GM10248 (cell line): Measurements from ENCODE around the gene NRIP2.

Experiments
- CTCF ChIA-PET: fragments of 300-600 bp; sonication (Branson Sonifier 250); formaldehyde crosslinking; extraction: SDS; loops from one replicate; lab custom pipeline; 2021; ENCODE audit warnings: antibody characterized with exemption; lab: Yijun Ruan, JAX
- POLR2A ChIA-PET: fragments of 350-650 bp; sonication (Branson Sonifier 250); formaldehyde crosslinking; extraction: SDS; loops from one replicate; lab custom pipeline; 2020; ENCODE audit warnings: antibody characterized with exemption; lab: Yijun Ruan, JAX
- DNase-seq: peaks from one replicate; pipeline ENCODE4 v3.0.0; 2012; ENCODE audit errors: extremely low spot score
- CTCF ChIP-seq: IDR thresholded peaks from 2 replicates; pipeline ENCODE4 v1.5.1; 2012; ENCODE audit warnings: mild to moderate bottlenecking, low read depth; ENCODE audit errors: extremely low read depth, missing control alignments, control extremely low read depth

Gene NRIP2

DNA sequence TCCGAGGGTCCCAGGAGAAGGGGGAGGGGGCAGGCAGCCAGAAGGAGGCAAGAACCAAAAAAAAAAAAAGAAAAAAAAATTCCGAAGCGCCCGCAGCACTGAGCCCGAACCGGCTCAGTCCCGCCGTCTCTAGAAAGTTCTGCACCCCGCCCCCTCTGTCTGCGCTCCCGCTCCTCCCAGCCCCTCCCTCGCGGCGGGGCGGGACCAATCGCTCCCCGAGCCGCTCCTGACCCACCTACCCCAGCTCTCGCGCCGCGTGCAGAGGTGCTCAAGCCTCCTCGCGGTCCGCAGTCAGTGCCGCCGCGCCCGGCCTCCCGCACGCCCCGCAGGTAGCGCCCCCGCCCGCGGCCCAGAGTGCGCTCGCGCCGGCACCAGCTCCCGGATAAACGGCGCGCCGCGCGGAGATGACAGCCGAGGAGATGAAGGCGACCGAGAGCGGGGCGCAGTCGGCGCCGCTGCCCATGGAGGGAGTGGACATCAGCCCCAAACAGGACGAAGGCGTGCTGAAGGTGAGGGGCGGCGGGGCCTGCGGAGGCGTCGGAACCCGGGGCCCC, 40.0 kb downstream of the NRIP2 start, which contains the start of gene FKBP4:
Gene FKBP4, plus strand, starts transcription at position 235 of the 554 bp plus-strand sequence. Its CDS starts 170 bp downstream, at position 405.
- ChIA-PET POLR2A (interaction anchor here (0.8 kb wide), 1 partner anchor 83 kb away, joined by 3 read pairs; no protein-coding TSS in a partner anchor), CTCF (interaction anchor here (1.0 to 3.8 kb wide), 4 partner anchors 11 to 83 kb away, joined by 3 to 19 read pairs (median 10); partner anchors contain the start of genes FOXM1 and RHNO1)
- DNase-seq, result peak; percentile 96
- TF ChIP-seq CTCF, result no peak

GRCh38 chr12:2794191-2794735, 40.6 kb downstream of the NRIP2 start:
- ChIA-PET POLR2A (interaction anchor here (0.5 to 0.8 kb wide), 2 partner anchors 17 to 84 kb away, joined by 3 to 4 read pairs; no protein-coding TSS in a partner anchor), CTCF (interaction anchor here (1.0 to 3.8 kb wide), 4 partner anchors 11 to 83 kb away, joined by 3 to 19 read pairs (median 10); partner anchors contain the start of genes FOXM1 and RHNO1)
- no peak for DNase-seq
- TF ChIP-seq CTCF, result no peak

GRCh38 chr12:2793561-2793960, 41.3 kb downstream of the NRIP2 start:
- no peak for TF ChIP-seq CTCF
- POLR2A ChIA-PET, result no interaction called here
- CTCF ChIA-PET, result interaction anchor here (3.8 kb wide), 1 partner anchor 10 kb away, joined by 19 read pairs; no protein-coding TSS in a partner anchor
- DNase-seq, result no peak

DNA sequence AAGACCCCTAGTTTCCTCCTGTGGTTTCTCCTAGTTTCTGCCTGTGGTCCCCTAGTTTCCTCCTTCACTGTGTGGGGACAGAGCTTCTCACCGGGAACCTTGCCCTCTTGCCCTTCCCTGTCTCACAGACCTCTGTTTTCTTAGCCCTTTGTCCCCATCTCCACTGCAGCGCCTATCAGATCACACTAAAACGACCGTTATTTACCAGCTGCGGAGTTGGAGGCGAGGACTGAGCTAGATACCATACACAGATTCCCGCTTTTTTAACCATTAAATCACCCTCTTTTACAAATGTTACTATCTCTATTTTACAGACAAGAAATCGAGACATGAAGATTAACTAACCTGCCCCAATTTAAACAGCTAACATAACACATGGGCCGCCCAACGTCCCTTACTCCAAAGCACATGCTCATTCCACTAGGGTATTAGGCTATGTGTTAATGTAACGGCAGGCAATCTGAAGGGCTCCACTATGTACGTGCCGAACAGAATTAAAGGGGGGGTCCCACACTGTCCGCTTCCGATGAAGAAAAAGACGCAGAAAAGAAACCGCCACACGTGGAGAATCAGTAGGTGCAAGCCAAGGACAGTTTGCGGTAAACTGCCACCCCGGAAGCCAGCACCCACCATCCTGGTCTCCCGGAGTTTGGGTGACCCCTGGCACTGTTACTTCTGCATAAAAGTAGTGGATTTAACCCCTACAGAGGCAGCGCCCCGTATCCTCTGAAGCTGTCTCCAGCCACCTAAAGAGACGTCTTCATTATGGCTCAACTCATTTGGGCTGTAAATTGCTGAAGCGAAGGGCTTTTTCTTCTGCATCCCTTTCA, 41.9 kb downstream of the NRIP2 start:
- TF ChIP-seq CTCF, result no peak
- CTCF ChIA-PET, result interaction anchor here (3.8 kb wide), 1 partner anchor 9 kb away, joined by 19 read pairs; no protein-coding TSS in a partner anchor
- no peak for DNase-seq
- POLR2A ChIA-PET, result no interaction called here

GRCh38 chr12:2791089-2791488, 43.7 kb downstream of the NRIP2 start:
- CTCF ChIA-PET, result interaction anchor here (1.3 kb wide), 1 partner anchor 16 kb away, joined by 3 read pairs; no protein-coding TSS in a partner anchor
- no peak for DNase-seq
- POLR2A ChIA-PET, result no interaction called here
- TF ChIP-seq CTCF, result no peak

DNA sequence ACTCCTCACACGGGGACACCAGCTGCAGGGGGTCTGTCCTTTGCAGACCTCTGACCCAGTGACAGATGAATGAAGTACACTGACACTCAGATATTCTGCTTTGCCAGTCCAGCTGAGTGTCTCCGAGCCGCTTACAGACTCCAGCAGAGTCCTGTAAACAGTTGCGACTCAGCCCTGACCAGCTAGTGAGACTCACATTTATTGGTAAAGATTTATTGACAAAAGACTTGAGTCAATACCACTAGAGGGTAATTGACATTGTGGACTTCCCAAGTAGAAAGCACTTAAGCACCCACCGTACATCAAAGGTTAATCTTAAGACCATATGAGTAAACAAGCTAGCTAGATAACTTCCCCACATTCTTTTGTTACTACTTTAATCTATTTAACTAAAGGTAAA, 49.8 kb downstream of the NRIP2 start:
- DNase-seq, result no peak
- ChIA-PET CTCF (interaction anchor here (1.2 to 4.4 kb wide), 7 partner anchors 9 to 179 kb away, joined by 3 to 19 read pairs (median 4); partner anchors contain the start of gene FKBP4), POLR2A (no interaction called here)
- TF ChIP-seq CTCF, result no peak
